GM10248 (cell line): ENCODE measurements around the gene STX5.
"Not testable (repeated sequence)": the region's sequence is repeated elsewhere in the genome, so short reads cannot be mapped to it uniquely, and the experiment has no call there.

Experiments
- CTCF ChIA-PET: fragments of 300-600 bp; sonication (Branson Sonifier 250); formaldehyde crosslinking; extraction: SDS; loops from one replicate; lab custom pipeline; 2021; ENCODE audit warnings: antibody characterized with exemption; lab: Yijun Ruan, JAX
- POLR2A ChIA-PET: fragments of 350-650 bp; sonication (Branson Sonifier 250); formaldehyde crosslinking; extraction: SDS; loops from one replicate; lab custom pipeline; 2020; ENCODE audit warnings: antibody characterized with exemption; lab: Yijun Ruan, JAX
- DNase-seq: peaks from one replicate; pipeline ENCODE4 v3.0.0; 2012; ENCODE audit errors: extremely low spot score
- TF ChIP-seq, protein P1 (sequence below): IDR thresholded peaks from 2 replicates; pipeline ENCODE4 v1.5.1; 2012; ENCODE audit warnings: mild to moderate bottlenecking, low read depth; ENCODE audit errors: extremely low read depth, missing control alignments, control extremely low read depth

STX5 gene

DNA sequence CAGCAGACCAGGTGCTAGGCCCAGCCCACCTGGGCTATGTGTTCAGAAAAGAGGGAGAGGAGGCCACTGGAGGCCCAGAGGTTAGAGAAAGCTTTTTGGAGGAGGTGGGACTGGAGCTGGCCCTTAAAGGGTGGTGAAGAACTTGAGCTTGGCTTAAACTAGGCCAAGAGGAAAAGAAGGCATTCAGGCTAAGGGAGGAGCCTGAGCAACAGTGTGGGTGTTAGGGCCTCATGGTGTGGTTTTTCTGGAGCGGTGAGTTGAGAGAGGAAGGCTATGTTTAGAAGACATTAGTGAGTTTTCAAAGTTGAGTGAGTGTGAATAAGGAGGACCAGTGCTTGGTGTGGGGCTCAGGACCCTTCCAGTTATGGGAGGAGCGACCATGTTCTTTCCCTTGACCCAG lies 54.5 kb downstream of the STX5 start:
- DNase-seq, result no peak
- TF ChIP-seq, protein P1, sequence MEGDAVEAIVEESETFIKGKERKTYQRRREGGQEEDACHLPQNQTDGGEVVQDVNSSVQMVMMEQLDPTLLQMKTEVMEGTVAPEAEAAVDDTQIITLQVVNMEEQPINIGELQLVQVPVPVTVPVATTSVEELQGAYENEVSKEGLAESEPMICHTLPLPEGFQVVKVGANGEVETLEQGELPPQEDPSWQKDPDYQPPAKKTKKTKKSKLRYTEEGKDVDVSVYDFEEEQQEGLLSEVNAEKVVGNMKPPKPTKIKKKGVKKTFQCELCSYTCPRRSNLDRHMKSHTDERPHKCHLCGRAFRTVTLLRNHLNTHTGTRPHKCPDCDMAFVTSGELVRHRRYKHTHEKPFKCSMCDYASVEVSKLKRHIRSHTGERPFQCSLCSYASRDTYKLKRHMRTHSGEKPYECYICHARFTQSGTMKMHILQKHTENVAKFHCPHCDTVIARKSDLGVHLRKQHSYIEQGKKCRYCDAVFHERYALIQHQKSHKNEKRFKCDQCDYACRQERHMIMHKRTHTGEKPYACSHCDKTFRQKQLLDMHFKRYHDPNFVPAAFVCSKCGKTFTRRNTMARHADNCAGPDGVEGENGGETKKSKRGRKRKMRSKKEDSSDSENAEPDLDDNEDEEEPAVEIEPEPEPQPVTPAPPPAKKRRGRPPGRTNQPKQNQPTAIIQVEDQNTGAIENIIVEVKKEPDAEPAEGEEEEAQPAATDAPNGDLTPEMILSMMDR, result no peak
- POLR2A ChIA-PET, result interaction anchor here (0.6 to 1.4 kb wide), 2 partner anchors 47 to 50 kb away, joined by 4 to 5 read pairs; no protein-coding TSS in a partner anchor
- CTCF ChIA-PET, result interaction anchor here (1.7 to 12.6 kb wide), 3 partner anchors 9 to 17 kb away, joined by 3 to 159 read pairs (median 5); partner anchors contain the start of gene TMEM179B

DNA sequence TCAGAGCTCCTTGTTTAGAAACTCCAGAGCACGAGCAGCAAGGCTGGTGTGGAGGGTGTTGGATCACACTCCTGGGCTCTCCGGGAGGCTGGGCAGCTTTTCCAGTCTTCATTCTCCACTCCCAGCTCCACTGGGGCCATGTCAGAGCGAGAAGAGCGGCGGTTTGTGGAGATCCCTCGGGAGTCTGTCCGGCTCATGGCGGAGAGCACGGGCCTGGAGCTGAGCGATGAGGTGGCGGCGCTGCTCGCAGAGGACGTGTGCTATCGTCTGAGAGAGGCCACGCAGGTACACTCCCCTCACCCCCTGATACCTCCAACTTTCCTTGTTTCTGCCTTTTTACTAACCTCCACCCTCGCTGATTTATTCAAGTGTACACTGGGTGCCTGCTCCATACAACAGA lies 56.2 kb downstream of the STX5 start:
- ChIA-PET CTCF (interaction anchor here (0.8 to 12.6 kb wide), 6 partner anchors 8 to 80 kb away, joined by 3 to 159 read pairs (median 4); partner anchors contain the start of gene TMEM179B), POLR2A (interaction anchor here (0.8 to 1.2 kb wide), 4 partner anchors 22 to 111 kb away, joined by 3 to 4 read pairs (median 4); partner anchors contain the start of genes C11orf98, CSKMT and ZBTB3)
- TF ChIP-seq, protein P1, result no peak
- no peak for DNase-seq

DNA sequence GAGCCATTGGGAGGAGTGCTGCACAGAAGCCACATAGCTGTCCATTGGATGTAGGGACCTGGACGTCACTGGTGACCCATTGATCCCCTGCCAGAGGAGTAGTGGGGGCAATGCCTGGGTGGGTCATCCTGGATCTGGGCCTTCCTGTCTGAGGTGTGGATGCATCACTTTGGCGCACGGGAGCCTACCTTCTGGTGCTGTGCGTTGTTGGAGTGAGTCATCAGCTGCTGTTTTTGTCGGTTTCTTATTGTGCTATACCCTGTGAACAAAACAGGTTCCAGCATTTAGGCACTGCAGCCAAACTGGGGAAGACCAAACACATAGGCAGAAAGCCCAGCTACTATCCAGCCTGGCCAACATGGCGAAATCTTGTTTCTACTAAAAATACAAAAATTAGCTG lies 57.4 kb downstream of the STX5 start:
- TF ChIP-seq, protein P1, result no peak
- POLR2A ChIA-PET, result interaction anchor here (0.7 to 1.1 kb wide), 3 partner anchors 15 to 109 kb away, joined by 3 to 8 read pairs (median 5); partner anchors contain the start of genes C11orf98 and CSKMT
- CTCF ChIA-PET, result interaction anchor here (0.7 to 12.6 kb wide), 4 partner anchors 12 to 214 kb away, joined by 3 to 159 read pairs (median 3); partner anchors contain the start of genes SLC3A2 and TMEM179B
- no peak for DNase-seq

DNA sequence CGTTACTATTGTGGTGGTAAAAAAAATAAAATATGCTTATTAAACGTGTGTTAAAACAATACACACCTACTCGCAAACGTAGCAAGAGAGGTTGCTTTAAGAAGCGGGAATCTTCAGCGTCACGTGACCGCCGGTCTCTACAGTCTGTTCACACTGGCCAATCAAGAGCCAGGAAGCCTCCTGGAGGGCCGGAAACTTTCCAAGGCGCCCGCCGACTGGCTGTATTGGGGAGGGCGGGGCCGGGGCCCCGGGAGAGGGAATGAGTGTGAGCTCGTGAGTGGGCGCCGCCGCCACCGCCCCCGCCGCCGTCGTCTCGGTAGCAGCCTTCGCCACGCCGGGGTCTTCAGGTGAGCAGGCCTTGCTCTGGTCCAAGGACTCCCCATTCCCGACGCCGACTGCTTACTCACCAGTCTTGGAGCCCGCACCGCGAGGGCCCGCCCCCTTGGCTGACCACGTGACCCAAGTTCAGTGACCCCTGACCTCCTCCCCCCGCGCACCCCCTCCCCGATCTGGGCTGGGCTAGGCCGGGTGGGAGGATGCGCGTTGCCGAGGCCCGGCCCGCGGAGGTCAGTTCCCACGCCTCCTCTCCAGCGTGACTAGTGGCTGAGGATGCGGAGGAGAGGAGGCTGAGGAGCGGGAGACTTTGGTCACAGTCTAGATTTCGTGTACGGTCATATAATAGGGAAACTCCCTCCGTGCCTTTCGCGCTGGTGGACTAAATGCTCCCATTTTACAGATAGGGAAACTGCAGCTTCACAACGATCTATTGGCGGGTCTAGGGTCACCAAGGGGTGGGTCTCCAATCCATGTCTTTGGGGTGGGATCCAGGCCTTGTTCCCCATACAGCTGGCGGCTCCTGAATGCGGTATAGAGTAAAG lies 60.5 kb downstream of the STX5 start, which contains the start of gene TAF6L:
TSS of gene TAF6L (plus strand) at position 253 of the 878 bp plus-strand sequence. CDS start 4,388 bp downstream, outside the sequence.
- CTCF ChIA-PET, result interaction anchor here (0.8 to 12.6 kb wide), 15 partner anchors 10 to 376 kb away, joined by 3 to 159 read pairs (median 4); partner anchors contain the start of genes HNRNPUL2, POLR2G, TMEM179B and ZBTB3
- DNase-seq, result peak; percentile 93
- TF ChIP-seq, protein P1, result no peak
- POLR2A ChIA-PET, result interaction anchor here (0.6 to 3.5 kb wide), 8 partner anchors 11 to 106 kb away, joined by 3 to 21 read pairs (median 8); partner anchors contain the start of genes C11orf98, CSKMT, TMEM179B and ZBTB3

DNA sequence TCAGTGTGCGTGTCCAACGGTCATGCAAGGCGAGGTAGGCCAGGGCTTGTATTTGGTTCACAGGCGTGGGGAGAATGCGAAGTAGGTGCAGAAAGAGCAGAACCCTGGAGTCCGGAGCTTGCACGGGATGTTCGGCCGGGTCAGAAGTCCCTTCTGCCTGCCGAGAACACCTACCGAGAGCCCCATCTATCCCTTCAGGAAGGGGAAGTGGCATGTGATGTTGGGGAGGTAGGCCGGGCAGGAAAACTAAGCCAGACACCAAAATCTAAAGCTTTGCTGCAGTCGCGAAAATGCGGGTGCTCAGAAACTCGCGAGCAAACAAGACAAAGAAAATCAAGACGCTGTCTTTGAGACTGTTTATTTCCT lies 61.1 kb downstream of the STX5 start:
- DNase-seq, result no peak
- TF ChIP-seq, protein P1, result no peak
- ChIA-PET CTCF (interaction anchor here (0.8 to 12.6 kb wide), 16 partner anchors 9 to 177 kb away, joined by 3 to 159 read pairs (median 4); partner anchors contain the start of genes HNRNPUL2, POLR2G, TMEM179B and ZBTB3), POLR2A (interaction anchor here (0.6 to 3.5 kb wide), 8 partner anchors 10 to 179 kb away, joined by 3 to 21 read pairs (median 8); partner anchors contain the start of genes C11orf98, CSKMT, TMEM179B and TUT1)

DNA sequence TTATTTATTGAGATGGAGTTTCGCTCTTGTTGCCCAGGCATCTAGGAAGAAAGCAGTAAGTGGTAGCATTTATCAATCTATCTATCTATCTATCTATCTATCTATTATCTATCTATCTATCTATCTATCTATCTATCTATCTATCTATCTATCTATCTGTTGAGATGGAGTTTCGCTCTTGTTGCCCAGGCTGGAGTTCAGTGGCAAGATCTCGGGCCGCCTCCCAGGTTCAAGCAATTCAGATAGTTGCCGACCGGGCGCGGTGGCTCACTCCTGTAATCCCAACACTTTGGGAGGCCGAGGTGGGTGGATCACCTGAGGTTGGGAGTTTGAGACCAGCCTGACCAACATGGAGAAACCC lies 71.0 kb downstream of the STX5 start:
- ChIA-PET POLR2A (interaction anchor here (0.6 to 1.5 kb wide), 9 partner anchors 8 to 187 kb away, joined by 3 to 11 read pairs (median 4); partner anchors contain the start of genes EEF1G, HNRNPUL2, STX5 and TAF6L), CTCF (interaction anchor here (1.9 to 4.7 kb wide), 4 partner anchors 7 to 101 kb away, joined by 8 to 29 read pairs (median 15); partner anchors contain the start of genes TAF6L, TMEM179B and ZBTB3)
- DNase-seq, result not testable (repeated sequence)
